GM18517 (cell line): ENCODE measurements around the gene TMEM170B.

Experiments used
- ATAC-seq: cut with Tn5 transposase; IDR thresholded peaks from one replicate; pipeline ENCODE4 v1.9.1; 2021; ENCODE audit warnings: mild to moderate bottlenecking, moderate library complexity; ENCODE audit not compliant: unreplicated experiment

Gene TMEM170B

DNA sequence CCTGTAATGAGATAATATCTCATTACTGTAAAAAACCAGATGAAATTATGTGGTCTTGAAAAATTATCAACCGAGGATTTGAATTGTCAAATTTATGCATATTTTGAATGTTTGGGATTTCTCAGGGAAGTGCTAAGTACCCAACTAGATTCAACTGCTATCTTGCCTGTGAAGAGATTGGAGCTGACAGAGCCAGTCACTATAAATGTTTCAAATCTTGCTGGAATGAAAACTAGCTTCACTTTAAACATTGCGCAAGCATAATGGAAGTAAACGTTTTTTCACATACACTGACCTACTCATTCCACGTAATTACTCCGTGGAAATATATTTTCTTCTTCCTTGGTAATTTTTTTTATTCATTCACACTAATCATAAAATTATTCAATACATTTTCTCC is 46.7 kb downstream of the TMEM170B start:
- ATAC-seq = no peak

DNA sequence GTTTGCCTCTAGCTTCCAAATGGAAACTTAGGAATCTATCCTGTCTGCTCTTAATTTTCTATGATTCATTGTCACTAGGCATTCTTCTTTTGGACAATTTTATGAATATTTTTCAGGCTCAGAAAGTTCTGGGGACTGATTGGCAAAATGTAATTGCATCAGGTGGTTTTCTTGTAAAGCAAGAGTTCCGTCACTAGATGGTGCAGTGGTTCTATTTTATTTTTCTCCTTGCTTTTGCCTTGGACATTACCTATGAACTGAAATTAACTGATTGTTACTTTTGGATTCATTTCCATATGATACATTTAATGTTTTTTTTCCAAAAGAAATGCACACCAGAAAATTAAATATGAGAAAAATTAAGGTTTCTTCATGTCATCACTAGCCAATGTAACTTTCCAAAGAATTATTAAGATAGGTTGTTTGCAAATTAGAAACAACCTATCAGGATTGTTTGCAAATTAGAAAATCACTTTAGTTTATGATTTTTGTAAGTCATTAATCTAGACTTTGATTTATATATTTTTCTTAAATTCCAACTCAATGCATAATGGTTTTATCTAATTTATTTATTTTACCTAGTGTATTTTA is 48.0 kb downstream of the TMEM170B start:
- no peak for ATAC-seq

DNA sequence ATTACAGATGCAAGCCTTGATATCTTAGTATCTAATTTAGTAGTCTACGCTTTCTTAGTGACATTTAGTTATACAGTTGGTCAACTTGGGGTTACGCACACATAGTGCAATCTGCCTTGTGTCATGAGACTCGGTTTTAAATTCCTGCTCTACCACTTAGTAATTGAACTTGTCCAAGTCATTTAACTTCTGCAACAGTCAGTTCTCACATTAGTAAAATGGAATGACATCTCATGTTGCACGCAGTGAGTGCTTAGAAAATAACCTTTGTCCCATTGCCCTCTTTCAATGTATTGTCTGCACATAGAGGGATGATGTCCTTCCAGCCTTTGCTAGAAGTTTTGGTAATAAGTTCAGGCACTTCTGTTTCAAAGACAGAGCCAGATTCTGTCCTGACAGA is 48.6 kb downstream of the TMEM170B start:
- ATAC-seq = no peak

DNA sequence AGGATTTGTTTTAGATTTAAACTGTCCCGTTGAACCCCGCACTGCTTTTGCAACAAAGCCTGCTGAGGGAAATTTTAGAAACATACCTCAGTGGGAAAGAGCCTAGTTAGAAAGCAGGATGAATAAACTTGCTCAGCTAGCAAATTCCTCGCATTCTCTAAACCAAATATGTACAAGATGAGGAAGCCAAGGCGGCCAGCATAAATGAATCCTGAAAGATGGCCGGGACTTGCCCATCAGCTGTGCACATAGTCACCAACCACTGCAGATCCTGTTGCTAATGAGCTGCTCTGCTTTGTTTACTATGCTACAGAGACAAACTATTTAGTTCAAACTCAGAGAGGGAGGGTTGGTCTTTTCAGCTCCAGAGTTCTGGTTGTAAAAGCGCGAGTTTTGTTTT is 49.0 kb downstream of the TMEM170B start:
- no peak for ATAC-seq

DNA sequence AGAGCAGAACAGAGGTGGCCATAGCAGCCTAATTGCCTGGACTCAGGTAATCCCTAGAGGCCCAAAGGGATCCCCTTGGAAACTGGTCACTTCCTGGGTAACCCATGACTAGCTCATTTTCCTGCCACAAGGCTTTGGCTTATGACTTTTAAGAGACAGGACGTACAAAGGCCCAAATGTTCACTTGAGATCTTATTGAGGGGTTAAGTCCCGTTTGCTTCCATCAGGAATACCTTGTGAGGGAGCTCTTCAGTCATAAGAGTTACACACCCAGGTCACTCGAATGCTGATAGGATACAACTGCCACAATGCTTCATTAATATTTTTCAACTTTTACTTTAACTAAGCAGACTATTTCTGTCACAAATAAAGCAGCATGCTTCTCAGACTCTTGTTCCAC is 51.7 kb downstream of the TMEM170B start:
- ATAC-seq = no peak

GRCh38 chr6:11592294-11592906 is 54.9 kb downstream of the TMEM170B start:
- ATAC-seq = no peak

GRCh38 chr6:11593096-11593495 is 55.5 kb downstream of the TMEM170B start:
- ATAC-seq = no peak

DNA sequence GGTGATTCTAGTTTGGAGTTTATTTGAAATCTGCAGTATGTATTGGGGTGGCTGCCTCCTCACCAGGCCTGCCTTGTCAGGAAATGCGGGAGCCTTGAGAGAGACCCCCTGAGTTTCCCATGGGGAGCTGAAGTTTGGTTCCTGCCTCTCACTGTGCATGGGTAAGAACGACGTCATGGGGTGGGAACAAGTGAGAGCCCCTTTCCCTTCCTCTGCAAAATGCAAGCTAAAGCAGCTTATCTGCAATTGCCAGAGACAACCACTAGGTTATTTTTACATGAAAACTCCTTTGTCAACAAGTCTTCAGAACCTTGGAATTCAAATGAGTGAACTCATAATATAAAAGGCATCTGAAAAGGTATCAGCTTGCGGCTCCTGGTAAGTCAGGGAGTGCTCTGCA is 58.4 kb downstream of the TMEM170B start:
- no peak for ATAC-seq

- ATAC-seq = no peak
Observed at GRCh38 chr6:11596640-11597237, 59.2 kb downstream of the TMEM170B start.

DNA sequence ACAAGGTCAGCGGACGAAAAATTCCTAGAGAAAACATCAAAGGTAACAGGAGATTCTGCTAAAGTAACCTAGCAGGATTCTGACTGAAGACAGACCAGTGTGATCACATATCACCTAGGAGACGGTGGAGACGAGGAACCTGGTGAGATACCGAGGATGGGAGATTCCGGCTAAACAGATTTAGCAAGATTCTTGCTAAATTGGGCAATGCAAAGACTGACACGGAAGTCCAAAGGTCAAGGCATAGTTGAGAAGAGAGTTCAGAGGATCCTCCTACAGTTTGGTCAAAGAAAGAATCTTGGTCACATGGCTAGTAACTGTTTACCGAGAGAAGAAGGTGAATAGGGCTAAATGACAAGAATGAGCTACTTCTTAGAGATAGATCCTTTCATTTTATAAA is 61.1 kb downstream of the TMEM170B start:
- no peak for ATAC-seq

GRCh38 chr6:11600251-11600650 is 62.7 kb downstream of the TMEM170B start:
- ATAC-seq = no peak

- ATAC-seq = no peak
Observed at GRCh38 chr6:11601776-11602605, 64.4 kb downstream of the TMEM170B start.

- ATAC-seq = no peak
Observed at GRCh38 chr6:11604215-11604614, 66.7 kb downstream of the TMEM170B start.

DNA sequence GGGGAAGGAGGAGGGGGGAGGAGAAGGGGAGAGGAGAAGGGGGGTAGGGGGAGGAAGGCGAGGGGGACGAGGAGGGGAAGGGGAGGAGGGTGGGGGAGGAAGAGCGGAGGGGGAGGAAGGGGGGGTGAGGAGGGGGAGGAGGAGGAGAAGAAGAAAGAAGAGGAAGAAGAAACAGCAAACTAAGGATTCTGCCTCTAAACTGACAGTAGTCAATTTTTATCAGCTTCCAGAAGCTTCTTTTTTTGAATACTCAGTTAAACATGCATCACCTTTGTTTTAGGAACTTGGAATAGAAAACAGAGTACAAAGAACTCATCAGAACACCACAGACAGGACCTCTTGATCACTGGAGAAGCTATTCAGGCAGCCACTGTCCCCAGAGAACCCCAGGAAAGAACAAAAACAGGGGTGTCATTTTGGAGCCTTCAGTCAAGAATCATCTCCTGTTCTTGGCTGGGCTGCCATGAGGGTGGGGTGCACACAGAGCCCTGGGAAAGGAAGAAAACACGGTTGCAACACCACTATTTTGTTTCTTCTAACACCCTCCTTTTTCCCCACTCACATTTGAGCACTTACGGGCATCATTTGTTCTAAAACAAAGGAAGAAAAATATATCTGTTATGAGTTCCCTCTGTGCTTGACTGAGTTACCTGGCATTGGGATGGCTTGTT is 67.4 kb downstream of the TMEM170B start:
- ATAC-seq = no peak

DNA sequence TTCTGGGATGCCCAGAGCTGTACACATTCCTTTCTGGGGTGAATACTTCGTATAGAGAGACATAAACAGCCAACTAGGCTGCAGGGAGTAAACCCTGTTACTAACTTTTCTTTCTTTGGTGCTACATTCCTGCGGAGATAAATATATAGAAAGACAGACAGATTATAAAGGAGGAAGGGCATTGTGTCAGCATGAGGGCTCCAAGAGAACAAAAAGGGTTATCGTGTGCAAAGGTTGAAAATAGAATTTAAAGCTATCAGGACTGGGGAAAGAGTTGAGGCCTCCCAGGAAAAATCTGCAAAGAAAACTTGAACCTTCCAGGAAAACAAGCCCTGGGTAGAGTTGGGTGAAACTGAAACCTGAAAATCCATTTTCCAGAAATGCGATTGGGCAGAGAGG is 68.0 kb downstream of the TMEM170B start:
- ATAC-seq = no peak

DNA sequence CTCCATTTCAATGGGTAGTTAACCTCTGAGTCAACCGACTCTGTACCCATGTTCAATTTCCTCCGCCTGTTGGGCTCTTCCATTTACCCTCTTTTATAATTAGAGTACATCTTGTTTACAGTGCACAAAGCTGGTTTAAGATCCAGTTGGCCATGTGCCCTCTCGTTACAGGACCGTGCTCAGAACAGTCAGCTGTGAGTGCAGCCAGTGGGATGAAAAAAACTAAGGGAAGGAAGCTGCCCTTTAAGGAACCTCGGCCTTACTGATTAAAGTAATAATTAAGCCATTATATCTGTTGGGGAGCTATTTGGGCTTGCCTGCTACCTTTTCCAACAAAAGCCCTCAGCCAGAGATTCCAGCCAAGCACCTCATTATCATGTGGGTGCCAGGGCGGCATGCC is 68.8 kb downstream of the TMEM170B start:
- ATAC-seq = no peak

- no peak for ATAC-seq
Observed at GRCh38 chr6:11607383-11607782, 69.8 kb downstream of the TMEM170B start.

DNA sequence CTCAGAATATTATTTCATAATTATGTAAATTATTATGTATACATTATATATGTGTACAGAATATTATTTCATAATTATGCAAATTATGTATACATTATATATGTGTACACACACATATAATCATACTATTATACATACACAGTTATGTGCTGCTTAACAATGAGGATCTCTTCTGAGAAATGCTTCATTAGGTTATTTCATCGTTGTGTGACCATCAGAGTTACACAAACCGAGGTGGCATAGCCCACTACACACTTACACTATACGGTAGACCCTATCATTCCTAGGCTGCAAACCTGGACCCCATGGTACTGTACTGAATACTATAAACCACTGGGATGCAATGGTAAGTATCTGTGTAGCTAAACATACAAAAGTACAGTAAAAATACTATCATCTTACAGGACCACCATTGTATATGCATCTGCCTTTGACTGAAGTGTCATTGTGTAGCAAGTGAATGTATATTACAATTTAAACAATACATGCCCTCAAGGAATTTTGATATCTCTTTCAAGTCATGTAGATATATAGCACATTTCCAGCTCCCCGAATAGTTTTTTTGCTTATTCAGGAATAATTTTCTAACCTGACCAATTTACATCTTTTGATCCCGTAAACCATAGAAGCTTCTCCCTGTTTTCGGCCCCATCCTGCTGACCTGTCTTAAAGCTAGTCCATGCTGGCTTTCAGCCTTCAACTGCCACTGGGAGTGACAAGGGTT is 71.2 kb downstream of the TMEM170B start:
- ATAC-seq = no peak

GRCh38 chr6:11609324-11610071 is 71.9 kb downstream of the TMEM170B start:
- no peak for ATAC-seq

GRCh38 chr6:11613336-11613735 is 75.8 kb downstream of the TMEM170B start:
- ATAC-seq = no peak
